Sigmoid colon (tissue), 4 donors: Measurements from ENCODE around the gene DMRTC2.

Source experiments
- EP300 ChIP-seq, 4 donors: sonication (generic); formaldehyde crosslinking; IDR thresholded peaks; one replicate each; pipeline ENCODE4 v1.6.1; 2017; ENCODE audit warnings: antibody characterized with exemption in 4 of 4
- POLR2A ChIP-seq, 2 donors: fragments of 450-650 bp; IDR thresholded peaks; one replicate each; pipeline ENCODE4 v1.6.1; 2016; ENCODE audit warnings: antibody characterized with exemption in 2 of 2, mild to moderate bottlenecking in 2 of 2, moderate library complexity in 2 of 2
- TF ChIP-seq, protein P1 (sequence below), 4 experiments: fragments of 450-650 bp in 3 of 4; fragments of 200-600 bp in 1 of 4; IDR thresholded peaks; one replicate each; pipeline ENCODE4 v1.5.1; 2016 to 2019; ENCODE audit warnings: antibody characterized with exemption in 4 of 4, mild to moderate bottlenecking in 3 of 4, moderate library complexity in 2 of 4

DNA sequence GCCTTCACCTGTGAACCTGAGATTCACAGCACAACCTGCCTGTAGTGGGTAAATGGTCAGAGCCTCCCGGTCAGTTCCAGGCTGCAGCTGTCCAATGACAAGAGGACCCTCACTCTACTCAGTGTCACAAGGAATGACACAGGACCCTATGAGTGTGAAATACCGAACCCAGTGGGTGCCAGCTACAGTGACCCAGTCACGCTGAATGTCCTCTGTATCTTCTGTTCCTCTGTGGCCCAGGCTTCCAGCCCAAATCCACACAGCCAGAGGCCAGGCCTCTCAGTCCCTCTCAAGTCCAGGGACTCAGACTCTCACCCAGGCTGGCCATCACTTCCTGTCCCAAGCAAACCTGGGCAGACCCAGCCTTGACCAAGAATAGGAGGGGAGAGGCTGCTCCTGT, 37.7 kb upstream of the DMRTC2 start:
- TF ChIP-seq, protein P1, sequence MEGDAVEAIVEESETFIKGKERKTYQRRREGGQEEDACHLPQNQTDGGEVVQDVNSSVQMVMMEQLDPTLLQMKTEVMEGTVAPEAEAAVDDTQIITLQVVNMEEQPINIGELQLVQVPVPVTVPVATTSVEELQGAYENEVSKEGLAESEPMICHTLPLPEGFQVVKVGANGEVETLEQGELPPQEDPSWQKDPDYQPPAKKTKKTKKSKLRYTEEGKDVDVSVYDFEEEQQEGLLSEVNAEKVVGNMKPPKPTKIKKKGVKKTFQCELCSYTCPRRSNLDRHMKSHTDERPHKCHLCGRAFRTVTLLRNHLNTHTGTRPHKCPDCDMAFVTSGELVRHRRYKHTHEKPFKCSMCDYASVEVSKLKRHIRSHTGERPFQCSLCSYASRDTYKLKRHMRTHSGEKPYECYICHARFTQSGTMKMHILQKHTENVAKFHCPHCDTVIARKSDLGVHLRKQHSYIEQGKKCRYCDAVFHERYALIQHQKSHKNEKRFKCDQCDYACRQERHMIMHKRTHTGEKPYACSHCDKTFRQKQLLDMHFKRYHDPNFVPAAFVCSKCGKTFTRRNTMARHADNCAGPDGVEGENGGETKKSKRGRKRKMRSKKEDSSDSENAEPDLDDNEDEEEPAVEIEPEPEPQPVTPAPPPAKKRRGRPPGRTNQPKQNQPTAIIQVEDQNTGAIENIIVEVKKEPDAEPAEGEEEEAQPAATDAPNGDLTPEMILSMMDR (IDR thresholded peaks at IDR 0.05): no peak
- TF ChIP-seq EP300 (IDR thresholded peaks at IDR 0.05) (no peak), POLR2A (IDR thresholded peaks at IDR 0.05) (no peak)
